IMR-90 (cell line): Measurements from ENCODE around the gene OR52I2. TPM values are rescaled to one million over a fixed set of nuclear protein-coding genes. Genes with fewer than 3 reads are reported as not detected.

Source experiments
- ATAC-seq: fragments of 200-7000 bp; cut with Tn5 transposase; 2 replicates; pipeline ENCODE4 v1.9.1; 2020; ENCODE audit warnings: low read depth, mild to moderate bottlenecking, moderate library complexity
- BruUV-seq: library from RNA; stranded (reverse); fragments of 400-500 nt; replicated peaks from 2 replicates; lab custom pipeline; 2021; lab: Mats Ljungman, UMichigan
- CTCF ChIA-PET: fragments of 300-600 bp; formaldehyde crosslinking; extraction: SDS; loops from one replicate; lab custom pipeline; 2021; ENCODE audit warnings: antibody characterized with exemption; lab: Yijun Ruan, JAX
- POLR2A ChIA-PET: fragments of 300-600 bp; sonication (Branson Sonifier 250); formaldehyde crosslinking; loops from one replicate; lab custom pipeline; 2022; ENCODE audit warnings: antibody characterized with exemption; ENCODE audit not compliant: unreplicated experiment; lab: Charles Lee
- DNase-seq: peaks from one replicate; pipeline ENCODE4 v3.0.0; 2013
- H2AFZ ChIP-seq: replicated peaks from 2 replicates; pipeline ENCODE3; 2013; ENCODE audit warnings: low read length, mild to moderate bottlenecking; ENCODE audit not compliant: poor library complexity
- H2AK5ac ChIP-seq: 2 replicates; pipeline ENCODE4 v1.6.1; 2013; ENCODE audit warnings: low read depth, low read length, inconsistent platforms
- H2AK9ac ChIP-seq: replicated peaks from 2 replicates; pipeline ENCODE3; 2013; ENCODE audit warnings: mild to moderate bottlenecking, low read depth, low read length, moderate library complexity; ENCODE audit not compliant: poor library complexity
- H2BK120ac ChIP-seq: 2 replicates; pipeline ENCODE4 v1.6.1; 2013; ENCODE audit warnings: low read depth, low read length, inconsistent platforms
- H2BK15ac ChIP-seq: 3 replicates; pipeline ENCODE4 v1.6.1; 2013; ENCODE audit warnings: low read depth, low read length, inconsistent platforms
- H2BK20ac ChIP-seq: 2 replicates; pipeline ENCODE4 v1.6.1; 2013; ENCODE audit warnings: low read depth, mild to moderate bottlenecking, inconsistent platforms, low read length, moderate library complexity
- H2BK5ac ChIP-seq: 2 replicates; pipeline ENCODE4 v1.6.1; 2013; ENCODE audit warnings: mild to moderate bottlenecking, low read depth, low read length, inconsistent platforms; ENCODE audit not compliant: poor library complexity, severe bottlenecking
- H3K14ac ChIP-seq: replicated peaks from 2 replicates; pipeline ENCODE4 v1.6.1; 2013; ENCODE audit warnings: low read depth, low read length, inconsistent platforms
- H3K18ac ChIP-seq: 2 replicates; pipeline ENCODE4 v1.6.1; 2013; ENCODE audit warnings: low read depth, low read length, control low read depth
- H3K23ac ChIP-seq: 2 replicates; pipeline ENCODE4 v1.6.1; 2013; ENCODE audit warnings: low read depth, low read length, inconsistent platforms
- H3K27ac ChIP-seq: 2 replicates; pipeline ENCODE4 v1.5.1; 2013; ENCODE audit warnings: mild to moderate bottlenecking, control low read depth, low read length; ENCODE audit not compliant: insufficient read depth
- H3K27me3 ChIP-seq: 2 replicates; pipeline ENCODE4 v1.6.1; 2013; ENCODE audit warnings: low read length; ENCODE audit not compliant: control insufficient read depth, insufficient read depth
- H3K36me3 ChIP-seq: 2 replicates; pipeline ENCODE4 v1.6.1; 2013; ENCODE audit warnings: low read length, mixed read lengths; ENCODE audit not compliant: control insufficient read depth, insufficient read depth
- H3K4ac ChIP-seq: 2 replicates; pipeline ENCODE4 v1.6.1; 2013; ENCODE audit warnings: low read depth, low read length, inconsistent platforms
- H3K4me1 ChIP-seq: 2 replicates; pipeline ENCODE4 v1.6.1; 2013; ENCODE audit warnings: low read length, mixed read lengths; ENCODE audit not compliant: control insufficient read depth, insufficient read depth
- H3K4me2 ChIP-seq: 2 replicates; pipeline ENCODE4 v1.6.1; 2013; ENCODE audit warnings: low read depth, mild to moderate bottlenecking, control low read depth, low read length, moderate library complexity
- H3K4me3 ChIP-seq: 2 replicates; pipeline ENCODE4 v1.5.1; 2013; ENCODE audit warnings: low read depth, mild to moderate bottlenecking, control low read depth, low read length, moderate library complexity; ENCODE audit not compliant: insufficient read depth
- H3K56ac ChIP-seq: 2 replicates; pipeline ENCODE4 v1.6.1; 2013; ENCODE audit warnings: low read length, inconsistent platforms; ENCODE audit not compliant: insufficient read depth; ENCODE audit errors: extremely low read depth
- H3K79me1 ChIP-seq, 2 experiments: 2 replicates each; pipeline ENCODE4 v1.6.1; 2013; ENCODE audit warnings: low read length in 2 of 2, inconsistent platforms in 1 of 2, low read depth in 1 of 2
- H3K9ac ChIP-seq: 2 replicates; pipeline ENCODE4 v1.6.1; 2013; ENCODE audit warnings: low read depth, low read length, control low read depth
- H3K9me1 ChIP-seq: 2 replicates; pipeline ENCODE4 v1.6.1; 2013; ENCODE audit warnings: low read length, inconsistent platforms; ENCODE audit not compliant: insufficient read depth
- H3K9me3 ChIP-seq: 2 replicates; pipeline ENCODE4 v1.6.1; 2013; ENCODE audit warnings: low read length; ENCODE audit not compliant: control insufficient read depth, insufficient read depth
- H4K20me1 ChIP-seq: 2 replicates; pipeline ENCODE4 v1.6.1; 2013; ENCODE audit warnings: low read length, inconsistent platforms; ENCODE audit not compliant: insufficient read depth
- H4K5ac ChIP-seq: 2 replicates; pipeline ENCODE4 v1.6.1; 2013; ENCODE audit warnings: mild to moderate bottlenecking, low read depth, low read length, control low read depth
- H4K8ac ChIP-seq, 2 experiments: 2 replicates each; pipeline ENCODE4 v1.6.1; 2013; ENCODE audit warnings: low read depth in 2 of 2, low read length in 2 of 2, control low read depth in 1 of 2, inconsistent platforms in 1 of 2
- H4K91ac ChIP-seq: 2 replicates; pipeline ENCODE4 v1.6.1; 2013; ENCODE audit warnings: low read depth, low read length, inconsistent platforms; ENCODE audit not compliant: insufficient read depth
- BHLHE40 ChIP-seq: fragments of 150-350 bp; IDR thresholded peaks from 2 replicates; pipeline ENCODE4 v1.6.1; 2016; ENCODE audit warnings: mild to moderate bottlenecking, low read depth, low read length
- CEBPB ChIP-seq: IDR thresholded peaks from 2 replicates; pipeline ENCODE4 v1.6.1; 2012; ENCODE audit warnings: low read depth, low read length, improper control_type of control experiment
- CHD1 ChIP-seq: IDR thresholded peaks from 2 replicates; pipeline ENCODE4 v1.6.1; 2012; ENCODE audit warnings: low read depth, low read length, improper control_type of control experiment
- CTCF ChIP-seq: conservative IDR thresholded peaks from 2 replicates; pipeline ENCODE4 v1.5.1; 2012; ENCODE audit warnings: mild to moderate bottlenecking, low read depth, low read length, improper control_type of control experiment
- ELK1 ChIP-seq: fragments of 150-350 bp; IDR thresholded peaks from 2 replicates; pipeline ENCODE4 v1.6.1; 2016; ENCODE audit warnings: low read depth, mild to moderate bottlenecking, low read length, moderate library complexity, borderline replicate concordance
- FOS ChIP-seq: fragments of 150-350 bp; IDR thresholded peaks from 2 replicates; pipeline ENCODE4 v1.6.1; 2016; ENCODE audit warnings: low read depth, low read length
- MAFK ChIP-seq: IDR thresholded peaks from 2 replicates; pipeline ENCODE4 v1.6.1; 2012; ENCODE audit warnings: low read depth, low read length, improper control_type of control experiment
- MAZ ChIP-seq: IDR thresholded peaks from 2 replicates; pipeline ENCODE4 v1.6.1; 2012; ENCODE audit warnings: low read depth, mild to moderate bottlenecking, low read length, improper control_type of control experiment, moderate library complexity, borderline replicate concordance
- MXI1 ChIP-seq: IDR thresholded peaks from 2 replicates; pipeline ENCODE4 v1.6.1; 2012; ENCODE audit warnings: low read depth, mild to moderate bottlenecking, low read length, moderate library complexity, borderline replicate concordance
- NFE2L2 ChIP-seq: fragments of 150-350 bp; IDR thresholded peaks from 2 replicates; pipeline ENCODE4 v1.6.1; 2016; ENCODE audit warnings: low read depth, mild to moderate bottlenecking, low read length
- POLR2A ChIP-seq: IDR thresholded peaks from 2 replicates; pipeline ENCODE4 v1.6.1; 2012; ENCODE audit warnings: mild to moderate bottlenecking, low read depth, low read length
- RAD21 ChIP-seq: IDR thresholded peaks from 2 replicates; pipeline ENCODE4 v1.6.1; 2012; ENCODE audit warnings: low read length, improper control_type of control experiment
- RCOR1 ChIP-seq: IDR thresholded peaks from 2 replicates; pipeline ENCODE4 v1.6.1; 2012; ENCODE audit warnings: mild to moderate bottlenecking, low read length, improper control_type of control experiment; ENCODE audit not compliant: insufficient replicate concordance
- RFX5 ChIP-seq: IDR thresholded peaks from 2 replicates; pipeline ENCODE4 v1.8.0; 2012; ENCODE audit warnings: low read depth, mild to moderate bottlenecking, low read length, moderate library complexity
- SMC3 ChIP-seq: fragments of 150-350 bp; IDR thresholded peaks from 2 replicates; pipeline ENCODE4 v1.6.1; 2016; ENCODE audit warnings: low read depth, mild to moderate bottlenecking, antibody characterized with exemption, low read length, moderate library complexity
- USF2 ChIP-seq: fragments of 150-350 bp; IDR thresholded peaks from 2 replicates; pipeline ENCODE4 v1.6.1; 2017; ENCODE audit warnings: mild to moderate bottlenecking, antibody characterized with exemption, low read length, low read depth
- WGBS, 2 experiments: methylation state at CpG; one replicate each; pipeline versions ENCODE4 v1.1.5 to v1.1.7; 2013; ENCODE audit warnings: missing lambda C conversion rate in 2 of 2; ENCODE audit not compliant: insufficient read length in 1 of 2; ENCODE audit errors: extremely low coverage in 2 of 2; 5-methylcytosine and 5-hydroxymethylcytosine counted together
- dilution Hi-C: fragments of 300-500 bp; cut with HindIII; formaldehyde crosslinking; loops from one replicate; pipeline ENCODE4 v1.14.3; 2018; ENCODE audit warnings: low sequenced_read_pairs; ENCODE audit not compliant: unreplicated experiment
- in situ Hi-C: fragments of 300-500 bp; cut with MboI; formaldehyde crosslinking; loops from 3 replicates; pipeline ENCODE4 v1.14.3; 2019; ENCODE audit warnings: low sequenced_read_pairs, inconsistent platforms, mixed read lengths
- intact Hi-C: fragments of 100-400 bp; cut with micrococcal nuclease; formaldehyde crosslinking; loops from 2 replicates; pipeline ENCODE4 v1.10.0; 2022
- polyA plus RNA-seq, 3 experiments: library from polyadenylated mRNA; depleted of rRNA; stranded (reverse); fragments of >200 nt; gene quantifications; 2 replicates each; pipeline ENCODE4 v1.2.3, GENCODE V29; 2012; ENCODE audit warnings: low replicate concordance in 1 of 3
- total RNA-seq: library from RNA; depleted of rRNA; stranded (reverse); fragments of >200 nt; gene quantifications from 2 replicates; pipeline ENCODE4 v1.2.3, GENCODE V29; 2012

The OR52I2 gene
- total and polyA plus RNA-seq, 2 of the 4 experiments (the other 2 are of a cell fraction): not detected

- Histone ChIP-seq H3K14ac (no peak overlapping the region), H3K4me1 (peaks cover 4% of the 10 kb centered on the region), H3K56ac (no peak overlapping the region), H2AFZ (no peak overlapping the region), H3K4me3 (no peak overlapping the region), H2AK5ac (no peak overlapping the region), H2BK120ac (no peak overlapping the region), H4K8ac (no peak overlapping the region), H4K5ac (no peak overlapping the region), H2BK5ac (no peak overlapping the region), H3K23ac (no peak overlapping the region), H3K4me2 (no peak overlapping the region), H2BK20ac (no peak overlapping the region), H3K4ac (no peak overlapping the region), H3K79me1 (peaks cover 0 to 3% of the 10 kb centered on the region in 2 experiments; a peak in 2 of 4 replicates), H3K9ac (no peak overlapping the region), H3K36me3 (no peaks in the 10 kb centered on the region), H2BK15ac (no peak overlapping the region), H3K27ac (no peak overlapping the region), H4K91ac (no peak overlapping the region), H3K27me3 (peaks cover 2% of the 10 kb centered on the region; the same call in 1 of the 2 replicates), H3K9me3 (no peaks in the 10 kb centered on the region), H2AK9ac (no peak overlapping the region), H4K20me1 (no peaks in the 10 kb centered on the region), H3K18ac (no peak overlapping the region), H3K9me1 (no peaks in the 10 kb centered on the region)
- no peak for DNase-seq
- ATAC-seq: no peak
- dilution Hi-C loops: no loop called here
- ChIA-PET POLR2A (no interaction called here), CTCF (interaction anchor here (0.7 kb wide), 1 partner anchor 14 kb away, joined by 3 read pairs; no protein-coding TSS in a partner anchor)
- intact Hi-C loops: no loop called here
- in situ Hi-C loops: no loop called here
- WGBS, 2 experiments: no CpG with 5 or more reads among the region's 2 CpGs
- no TSS peak for BruUV-seq
- TF ChIP-seq MAFK (no peak), RFX5 (no peak), CTCF (no peak), FOS (no peak), RCOR1 (no peak), ELK1 (no peak), POLR2A (no peak), BHLHE40 (no peak), CEBPB (no peak), MXI1 (no peak), RAD21 (no peak), MAZ (no peak), NFE2L2 (no peak), CHD1 (no peak), USF2 (no peak), SMC3 (no peak)
Measured at GRCh38 chr11:4611986-4612385, 30.4 kb downstream of the OR52I2 start.
